SK-N-SH (cell line): Measurements from ENCODE around the gene PHYKPL. TPM values are rescaled to one million over a fixed set of nuclear protein-coding genes. Genes with fewer than 3 reads are reported as not detected.

Source experiments
- CTCF ChIA-PET: fragments of 300-600, 350-600 bp; formaldehyde crosslinking; extraction: SDS; loops from one replicate; lab custom pipeline; 2021; lab: Yijun Ruan, JAX
- POLR2A ChIA-PET: fragments of 350-600 bp; sonication (Branson Sonifier 250); formaldehyde crosslinking; extraction: SDS; loops from one replicate; lab custom pipeline; 2020; ENCODE audit warnings: antibody characterized with exemption, inconsistent platforms; lab: Yijun Ruan, JAX
- DNase-seq: peaks from one replicate; pipeline ENCODE4 v3.0.0; 2012
- H2AFZ ChIP-seq: fragments of 200-600 bp; sonication (generic); 2 replicates; pipeline ENCODE4 v1.8.1; 2016; ENCODE audit warnings: antibody characterized with exemption, mild to moderate bottlenecking, low read depth
- H3F3A ChIP-seq: fragments of 200-600 bp; sonication (generic); replicated peaks from 2 replicates; pipeline ENCODE3; 2016; ENCODE audit warnings: antibody characterized with exemption, mild to moderate bottlenecking; ENCODE audit not compliant: insufficient read depth
- H3K27ac ChIP-seq, 2 experiments: fragments of 200-500 bp in 1 of 2; fragments of 200-600 bp in 1 of 2; sonication (Bioruptor generic) in 1 of 2; sonication (generic), shearing (Covaris generic) in 1 of 2; 2 replicates each; pipeline versions ENCODE4 v1.5.1 to v1.6.1; 2014 to 2016; ENCODE audit warnings: low read depth in 2 of 2, inconsistent platforms in 1 of 2, low read length in 1 of 2, mild to moderate bottlenecking in 1 of 2, mixed read lengths in 1 of 2
- H3K27me3 ChIP-seq: fragments of 200-600 bp; sonication (generic), shearing (Covaris generic); 2 replicates; pipeline ENCODE4 v1.6.1; 2016; ENCODE audit warnings: mixed run types; ENCODE audit not compliant: insufficient read depth
- H3K36me3 ChIP-seq, 2 experiments: fragments of 200-500 bp in 1 of 2; fragments of 200-600 bp in 1 of 2; sonication (Bioruptor generic) in 1 of 2; sonication (generic) in 1 of 2; replicated peaks in 1 of 2; 2 replicates each; pipeline versions ENCODE3 to v1.5.1; 2014 to 2016; ENCODE audit warnings: low read length in 1 of 2, mild to moderate bottlenecking in 1 of 2; ENCODE audit not compliant: insufficient read depth in 2 of 2, control insufficient read depth in 1 of 2
- H3K4me1 ChIP-seq, 2 experiments: fragments of 200-500 bp in 1 of 2; fragments of 200-600 bp in 1 of 2; sonication (Bioruptor generic) in 1 of 2; sonication (generic), shearing (Covaris generic) in 1 of 2; 2 replicates each; pipeline versions ENCODE4 v1.5.1 to v1.6.1; 2014 to 2016; ENCODE audit warnings: low read depth in 1 of 2, low read length in 1 of 2, mixed run types in 1 of 2; ENCODE audit not compliant: insufficient read depth in 2 of 2, control insufficient read depth in 1 of 2
- H3K4me2 ChIP-seq: fragments of 200-600 bp; sonication (generic), shearing (Covaris generic); 2 replicates; pipeline ENCODE4 v1.6.1; 2017; ENCODE audit warnings: mixed run types
- H3K4me3 ChIP-seq, 2 experiments: fragments of 200-500 bp in 1 of 2; fragments of 200-600 bp in 1 of 2; sonication (Bioruptor generic) in 1 of 2; sonication (generic), shearing (Covaris generic) in 1 of 2; 2 replicates each; pipeline versions ENCODE4 v1.5.1 to v1.8.1; 2014 to 2016; ENCODE audit warnings: low read depth in 2 of 2, inconsistent platforms in 1 of 2, low read length in 1 of 2, mild to moderate bottlenecking in 1 of 2, mixed read lengths in 1 of 2, moderate library complexity in 1 of 2
- H3K79me2 ChIP-seq: fragments of 200-600 bp; sonication (generic); 2 replicates; pipeline ENCODE4 v1.8.1; 2017; ENCODE audit warnings: mild to moderate bottlenecking; ENCODE audit not compliant: insufficient read depth
- H3K9ac ChIP-seq: fragments of 200-600 bp; sonication (generic); 2 replicates; pipeline ENCODE4 v1.6.1; 2017; ENCODE audit warnings: mixed run types
- H3K9me2 ChIP-seq: fragments of 200-600 bp; sonication (generic); 2 replicates; pipeline ENCODE4 v1.6.1; 2017; ENCODE audit warnings: mixed run types
- H3K9me3 ChIP-seq: fragments of 200-600 bp; sonication (generic); 2 replicates; pipeline ENCODE4 v1.6.1; 2017; ENCODE audit warnings: mixed run types, mild to moderate bottlenecking, moderate library complexity
- H4K20me1 ChIP-seq: fragments of 200-600 bp; sonication (generic); 2 replicates; pipeline ENCODE4 v1.6.1; 2017; ENCODE audit warnings: mild to moderate bottlenecking, mixed run types; ENCODE audit not compliant: insufficient read depth
- CTCF ChIP-seq: fragments of 200-600 bp; sonication (generic); IDR thresholded peaks from 2 replicates; pipeline ENCODE4 v1.6.1; 2017; ENCODE audit warnings: antibody characterized with exemption, mild to moderate bottlenecking, moderate library complexity
- ELF1 ChIP-seq: IDR thresholded peaks from 2 replicates; pipeline ENCODE4 v1.4.0; 2012
- EP300 ChIP-seq, 2 experiments: IDR thresholded peaks; 2 replicates each; pipeline versions ENCODE4 v1.4.0 to v1.6.1; 2012; ENCODE audit warnings: borderline replicate concordance in 1 of 2, low read depth in 1 of 2, low read length in 1 of 2
- EZH2phosphoT487 ChIP-seq: fragments of 200-600 bp; sonication (generic); IDR thresholded peaks from 2 replicates; pipeline ENCODE4 v1.6.1; 2017; ENCODE audit warnings: low read depth, mixed run types, mild to moderate bottlenecking, antibody characterized with exemption, moderate library complexity, borderline replicate concordance
- FOSL2 ChIP-seq: IDR thresholded peaks from 2 replicates; pipeline ENCODE4 v1.4.0; 2012; ENCODE audit warnings: low read depth, mild to moderate bottlenecking, moderate library complexity, borderline replicate concordance
- FOXJ3 ChIP-seq: sonication (generic); formaldehyde crosslinking; IDR thresholded peaks from 2 replicates; pipeline ENCODE4 v1.5.1; 2020; ENCODE audit warnings: mild to moderate bottlenecking, missing genetic modification reagents
- FOXM1 ChIP-seq: IDR thresholded peaks from 2 replicates; pipeline ENCODE4 v1.4.0; 2012; ENCODE audit warnings: low read depth, mild to moderate bottlenecking
- JUND ChIP-seq: IDR thresholded peaks from 2 replicates; pipeline ENCODE4 v1.4.0; 2012
- MAX ChIP-seq: IDR thresholded peaks from 2 replicates; pipeline ENCODE4 v1.4.0; 2012; ENCODE audit warnings: low read depth
- MXI1 ChIP-seq: IDR thresholded peaks from 2 replicates; pipeline ENCODE4 v1.6.1; 2012; ENCODE audit warnings: mild to moderate bottlenecking, low read depth, low read length, improper control_type of control experiment
- PBX3 ChIP-seq: IDR thresholded peaks from 2 replicates; pipeline ENCODE4; 2012
- RCOR1 ChIP-seq: fragments of 150-350 bp; IDR thresholded peaks from 2 replicates; pipeline ENCODE4 v1.6.1; 2017; ENCODE audit warnings: antibody characterized with exemption, low read length
- REST ChIP-seq: IDR thresholded peaks from 2 replicates; pipeline ENCODE4 v1.6.1; 2012; ENCODE audit warnings: mild to moderate bottlenecking, low read depth, low read length, moderate library complexity
- TCF12 ChIP-seq: IDR thresholded peaks from 2 replicates; pipeline ENCODE4 v1.4.0; 2012
- USF1 ChIP-seq: IDR thresholded peaks from 2 replicates; pipeline ENCODE4 v1.4.0; 2012; ENCODE audit warnings: low read depth, borderline replicate concordance
- USF2 ChIP-seq: fragments of 150-350 bp; IDR thresholded peaks from 2 replicates; pipeline ENCODE4 v1.6.1; 2017; ENCODE audit warnings: antibody characterized with exemption, low read length, low read depth, borderline replicate concordance
- ZBTB33 ChIP-seq: IDR thresholded peaks from 2 replicates; pipeline ENCODE4 v1.4.0; 2012; ENCODE audit warnings: low read depth, borderline replicate concordance
- WGBS: methylation state at CpG from one replicate; pipeline ENCODE4 v1.1.6; 2017; ENCODE audit warnings: low lambda C conversion rate; 5-methylcytosine and 5-hydroxymethylcytosine counted together
- polyA plus RNA-seq, 3 experiments: library from polyadenylated mRNA; depleted of rRNA; stranded (reverse); fragments of >200 nt; gene quantifications; 2 replicates each; pipeline ENCODE4 v1.2.3, GENCODE V29; 2012

Gene PHYKPL
- polyA plus RNA-seq, 1 of the 3 experiments (the other 2 are of a cell fraction) = 46.8 TPM

- TF ChIP-seq MAX (no peak), CTCF (no peak), USF2 (no peak), FOSL2 (no peak)
Measured at GRCh38 chr5:178277866-178278265, 45.3 kb upstream of the PHYKPL start (continued).

GRCh38 chr5:178277346-178277745 lies 44.7 kb upstream of the PHYKPL start:
- CTCF ChIA-PET = interaction anchor here (1.0 to 13.7 kb wide), 5 partner anchors 12 to 314 kb away, joined by 3 to 265 read pairs (median 3); partner anchors contain the start of gene COL23A1
- H2AFZ ChIP-seq = no peak overlapping the region
- no peaks in the 10 kb centered on the region for H3K36me3 ChIP-seq
- H3K4me1 ChIP-seq = peaks cover 0 to 28% of the 10 kb centered on the region in 2 experiments; a peak in 1 of 4 replicates
- WGBS = 30% methylated on average over 6 of the region's 9 CpGs
- no peak for DNase-seq
- H3K27ac ChIP-seq = no peak overlapping the region
- H3K4me2 ChIP-seq = no peak overlapping the region
- H4K20me1 ChIP-seq = no peaks in the 10 kb centered on the region
- no peaks in the 10 kb centered on the region for H3K79me2 ChIP-seq
- H3K9ac ChIP-seq = no peak overlapping the region
- no peaks in the 10 kb centered on the region for H3F3A ChIP-seq
- no peaks in the 10 kb centered on the region for H3K9me3 ChIP-seq
- H3K27me3 ChIP-seq = no peaks in the 10 kb centered on the region
- no peak overlapping the region for H3K4me3 ChIP-seq
- H3K9me2 ChIP-seq = no peaks in the 10 kb centered on the region
- POLR2A ChIA-PET = interaction anchor here (1.2 kb wide), 1 partner anchor 313 kb away, joined by 4 read pairs; the partner anchor contains the start of gene COL23A1
- TF ChIP-seq ELF1 (no peak), FOXM1 (no peak), ZBTB33 (no peak), JUND (no peak), TCF12 (no peak), EZH2phosphoT487 (no peak), MXI1 (no peak), FOSL2 (no peak), USF1 (no peak), REST (no peak), RCOR1 (no peak), EP300 (IDR thresholded peaks at IDR 0.05; ENCODE audit: borderline replicate concordance in 1 of 2, low read depth in 1 of 2, low read length in 1 of 2) (no peak), PBX3 (no peak), CTCF (no peak), FOXJ3 (no peak)
